CD4-positive, alpha-beta T cell treated with Interleukin-6 at 100 ng/mL for 8 hours (primary cell): ENCODE results near the gene MSANTD3.
"Not testable (repeated sequence)": the region's sequence is repeated elsewhere in the genome, so short reads cannot be mapped to it uniquely, and the experiment has no call there.

Experiments
- DNase-seq: peaks from one replicate; pipeline ENCODE4 v3.0.0-alpha.2; 2020; ENCODE audit warnings: mixed read lengths, low spot score

The MSANTD3 gene

DNA sequence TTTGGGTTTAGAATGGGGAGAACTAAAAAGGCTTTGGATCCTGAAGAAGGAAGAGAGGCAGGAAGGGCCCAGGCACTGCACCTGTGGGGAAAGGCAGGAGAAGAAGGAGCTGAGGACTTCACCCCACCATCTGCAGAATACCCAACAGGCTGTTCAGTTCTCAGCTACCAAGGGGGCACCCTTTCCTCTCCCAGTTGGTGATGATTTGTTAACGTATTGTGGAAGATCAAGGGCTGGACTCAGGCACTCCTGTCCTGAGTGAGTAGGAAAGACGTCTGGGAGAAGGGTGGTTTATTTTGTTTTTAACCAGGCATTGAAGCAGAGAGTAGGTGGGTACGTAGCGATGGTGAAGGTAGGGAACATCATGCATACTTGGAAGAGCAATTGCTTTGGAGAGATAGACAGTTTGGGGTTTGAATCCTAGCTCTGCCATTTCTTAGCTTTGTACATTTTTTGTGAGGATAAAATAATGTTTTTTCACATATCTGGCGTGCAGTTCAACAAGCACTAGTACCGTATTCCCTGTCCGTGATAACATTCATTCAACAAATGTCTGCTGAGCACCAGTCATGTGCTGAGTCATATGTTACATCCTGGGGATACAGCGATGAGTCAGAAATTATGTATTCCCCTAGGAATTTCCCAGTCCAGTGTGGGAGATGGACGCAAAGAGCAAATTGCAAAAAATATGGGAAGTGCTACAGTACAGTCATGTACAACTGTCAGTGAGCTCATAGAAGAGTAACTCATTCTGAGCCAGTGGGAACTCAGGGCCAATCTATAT is 2.1 kb downstream of the MSANTD3 start:
- no peak for DNase-seq

GRCh38 chr9:100430286-100430940 is 3.5 kb downstream of the MSANTD3 start:
- DNase-seq: no peak

GRCh38 chr9:100431886-100432285 is 4.9 kb downstream of the MSANTD3 start:
- no peak for DNase-seq

GRCh38 chr9:100432736-100433135 is 5.8 kb downstream of the MSANTD3 start:
- DNase-seq: no peak

DNA sequence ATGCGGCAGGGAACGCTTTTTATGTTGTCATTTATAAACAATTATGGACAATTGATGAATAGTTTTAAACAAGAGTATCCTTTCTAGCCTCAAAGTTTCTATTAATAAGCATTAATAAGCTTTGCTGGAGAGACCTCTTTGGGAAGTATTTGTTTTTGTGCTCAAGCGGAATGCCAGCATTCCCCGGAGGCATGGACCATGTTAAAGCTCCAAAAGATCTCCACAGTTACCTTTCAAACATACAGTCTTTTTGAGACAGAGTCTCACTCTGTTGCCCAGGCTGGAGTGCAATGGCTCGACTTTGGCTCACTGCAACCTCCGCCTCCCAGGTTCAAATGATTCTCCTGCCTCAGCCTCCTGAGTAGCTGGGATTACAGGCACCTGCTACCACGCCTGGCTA is 9.6 kb downstream of the MSANTD3 start:
- DNase-seq: no peak

- DNase-seq: peak; percentile 66
These were observed 11.2 kb downstream of the MSANTD3 start for GRCh38 chr9:100437860-100438805.

- no peak for DNase-seq
These were observed 13.1 kb downstream of the MSANTD3 start for GRCh38 chr9:100440071-100440470.

DNA sequence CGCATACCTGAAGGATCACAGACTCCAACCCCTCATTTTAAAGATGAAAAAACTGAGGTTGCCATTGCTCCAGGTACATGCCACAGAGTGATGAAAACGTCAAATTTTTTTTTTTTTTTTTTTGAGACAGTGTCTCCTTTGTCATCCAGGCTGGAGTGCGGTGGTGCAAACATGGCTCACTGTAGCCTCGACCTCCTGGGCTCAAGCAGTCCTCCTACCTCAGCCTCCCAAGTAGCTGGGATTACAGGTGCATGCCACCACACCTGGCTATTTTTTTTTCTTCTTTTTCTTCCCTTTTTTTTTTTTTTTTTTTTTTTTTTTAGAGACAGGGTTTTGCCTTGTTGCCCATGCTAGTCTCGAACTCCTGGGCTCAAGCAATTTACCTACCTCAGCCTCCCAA is 13.5 kb downstream of the MSANTD3 start:
- DNase-seq: not testable (repeated sequence)

DNA sequence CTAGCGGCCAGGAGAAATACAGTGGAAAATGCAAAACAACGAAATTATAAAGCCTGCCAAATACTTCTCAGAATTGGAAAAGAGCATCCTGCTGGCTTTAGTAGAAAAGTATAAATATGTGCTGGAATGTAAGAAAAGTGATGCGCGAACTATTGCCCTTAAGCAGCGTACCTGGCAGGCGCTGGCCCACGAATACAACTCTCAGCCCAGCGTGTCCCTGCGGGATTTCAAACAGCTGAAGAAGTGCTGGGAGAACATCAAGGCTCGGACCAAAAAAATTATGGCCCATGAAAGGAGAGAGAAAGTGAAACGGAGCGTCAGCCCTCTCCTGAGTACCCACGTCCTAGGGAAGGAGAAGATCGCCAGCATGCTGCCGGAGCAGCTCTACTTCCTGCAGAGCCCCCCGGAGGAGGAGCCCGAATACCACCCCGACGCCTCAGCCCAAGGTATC is 15.0 kb downstream of the MSANTD3 start:
- no peak for DNase-seq

GRCh38 chr9:100443781-100444768 is 17.1 kb downstream of the MSANTD3 start:
- no peak for DNase-seq

GRCh38 chr9:100445161-100445902 is 18.4 kb downstream of the MSANTD3 start:
- no peak for DNase-seq

- DNase-seq: no peak
These were observed 19.1 kb downstream of the MSANTD3 start for GRCh38 chr9:100445903-100446549.

DNA sequence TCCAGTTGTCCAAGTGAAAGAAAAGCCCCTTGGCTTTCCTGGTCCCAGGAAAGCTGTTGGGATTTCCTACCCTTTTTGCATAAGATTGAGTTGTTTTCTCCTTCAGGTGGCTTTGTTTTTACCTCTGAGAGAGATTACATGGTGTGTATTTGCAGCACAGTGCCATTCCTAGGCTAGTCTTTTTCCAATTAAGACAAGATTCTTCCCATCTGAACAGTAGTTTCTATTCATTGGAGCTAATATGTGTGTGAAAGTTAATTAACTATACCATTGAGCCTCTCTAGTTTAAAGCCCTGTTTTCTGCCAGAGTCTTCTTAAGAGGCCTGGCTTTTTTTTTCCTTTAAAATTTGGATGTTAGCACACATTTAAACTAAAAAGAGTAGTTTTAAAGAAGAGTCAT is 20.1 kb downstream of the MSANTD3 start:
- no peak for DNase-seq

DNA sequence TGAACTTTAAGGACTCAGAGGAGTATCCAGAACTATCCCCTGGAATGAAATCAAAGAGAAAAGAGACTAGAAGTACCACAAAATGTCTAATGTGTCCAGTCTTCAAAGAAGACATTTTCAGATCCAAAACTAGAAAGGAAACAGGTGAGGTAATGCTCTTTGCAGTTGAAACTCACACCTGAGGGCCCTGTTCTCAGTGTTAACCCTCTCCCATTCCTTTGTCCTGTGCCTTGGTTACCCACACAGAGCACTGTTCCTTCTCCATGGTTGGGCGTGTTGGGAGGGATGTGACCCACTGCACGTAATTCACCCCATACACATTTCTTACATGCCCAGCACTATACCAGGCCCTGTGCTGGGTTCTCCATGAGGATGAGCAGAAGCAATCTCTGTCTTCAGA is 21.3 kb downstream of the MSANTD3 start:
- no peak for DNase-seq

DNA sequence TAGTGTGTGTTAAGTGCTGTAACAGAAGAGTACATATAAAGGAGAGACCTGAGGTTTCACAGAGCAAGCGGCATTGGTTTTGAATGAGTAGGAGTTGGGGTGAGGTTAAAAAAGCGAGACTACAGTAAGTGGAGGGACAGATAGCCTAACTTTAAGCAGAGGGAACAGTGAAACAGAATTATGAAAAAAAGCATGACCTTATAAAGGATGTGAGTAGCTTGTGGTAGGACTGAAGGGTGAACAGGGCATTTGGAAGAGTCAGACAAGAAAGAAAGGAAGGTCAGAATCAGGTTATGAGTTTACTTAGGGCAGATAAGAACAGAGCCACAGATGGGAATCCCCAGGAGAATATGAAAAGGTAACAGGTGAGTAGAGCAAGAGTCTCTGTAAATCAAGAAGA is 22.5 kb downstream of the MSANTD3 start:
- DNase-seq: no peak

GRCh38 chr9:100452894-100453293 is 26.0 kb downstream of the MSANTD3 start:
- DNase-seq: no peak

GRCh38 chr9:100455470-100455869 is 28.5 kb downstream of the MSANTD3 start:
- no peak for DNase-seq

DNA sequence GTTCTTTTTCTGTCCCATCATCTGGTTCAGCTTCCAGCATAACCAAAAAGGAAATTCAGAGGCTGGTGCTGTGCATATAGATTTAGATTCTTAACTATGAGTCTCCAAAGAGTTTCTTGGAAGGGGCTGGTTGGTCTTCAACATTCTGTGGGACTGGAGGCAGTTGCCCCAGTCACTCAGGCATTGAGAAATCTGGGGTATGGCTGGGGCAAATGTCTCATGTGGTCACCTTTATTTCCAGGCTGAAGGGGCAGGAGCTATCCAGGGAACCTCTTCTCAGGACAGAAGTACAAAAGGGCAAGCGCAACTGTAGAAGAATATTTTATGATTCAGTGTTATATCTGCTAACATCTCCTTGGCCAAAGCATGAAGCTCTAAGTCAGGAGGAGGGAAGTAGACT is 30.6 kb downstream of the MSANTD3 start:
- DNase-seq: no peak

DNA sequence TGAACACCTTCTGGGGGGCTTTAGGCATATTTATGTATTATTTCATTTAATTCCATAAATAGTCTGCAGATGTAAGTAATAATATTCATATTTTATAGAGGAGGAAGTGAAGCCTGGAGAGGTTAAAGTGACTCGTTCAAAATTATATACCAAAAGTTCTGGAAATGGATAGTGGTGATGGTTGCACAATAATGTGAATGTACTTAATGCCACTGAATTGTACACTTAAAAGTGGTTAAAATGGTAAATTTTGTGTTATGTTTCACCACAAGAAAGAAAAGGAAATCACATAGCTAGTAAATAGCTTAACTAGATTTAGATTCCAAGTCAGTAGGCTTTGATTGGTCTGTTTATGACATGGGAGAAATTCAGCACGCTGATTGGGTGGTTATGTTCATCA is 33.0 kb downstream of the MSANTD3 start:
- no peak for DNase-seq

DNA sequence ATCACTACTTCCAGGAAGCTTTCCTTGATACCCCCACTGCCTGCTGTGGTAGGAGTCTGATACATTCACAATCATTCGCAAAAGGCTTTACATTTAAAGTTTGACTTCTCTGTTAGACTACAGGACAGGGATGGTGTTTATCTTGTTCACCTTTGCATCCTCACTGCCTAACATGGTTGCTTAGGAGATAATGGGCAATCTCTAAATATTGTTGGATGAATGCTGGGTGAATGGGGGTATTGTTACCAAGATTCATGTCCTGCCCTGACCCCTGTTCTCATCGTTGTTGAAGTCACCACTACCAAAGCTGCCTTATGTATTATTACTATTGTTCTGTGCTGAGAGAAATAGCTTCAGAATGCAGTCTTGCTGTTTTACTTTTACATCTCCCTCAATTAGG is 38.3 kb downstream of the MSANTD3 start:
- no peak for DNase-seq
